Mucosa of descending colon (tissue), 3 donors: ENCODE data around the gene PCDH20. TPM values are rescaled to one million over a fixed set of nuclear protein-coding genes. Genes with fewer than 3 reads are reported as not detected.

ENCODE experiments used
- ATAC-seq: fragments of 200-7000 bp; cut with Tn5 transposase; one replicate; pipeline ENCODE4 v1.9.1; 2020; ENCODE audit warnings: mild to moderate bottlenecking, moderate library complexity
- DNase-seq, 3 donors: peaks; one replicate each; pipeline ENCODE4 v3.0.0-alpha.2; 2020
- H3K36me3 ChIP-seq: fragments of 200-600 bp; one replicate; pipeline ENCODE4 v1.8.0; 2021; ENCODE audit warnings: low read depth, mild to moderate bottlenecking
- H3K4me1 ChIP-seq: fragments of 200-600 bp; one replicate; pipeline ENCODE4 v1.8.0; 2021; ENCODE audit warnings: low read depth, mild to moderate bottlenecking
- H3K4me3 ChIP-seq: fragments of 200-600 bp; one replicate; pipeline ENCODE4 v1.8.0; 2021; ENCODE audit warnings: mild to moderate bottlenecking
- H3K9me3 ChIP-seq: fragments of 200-600 bp; one replicate; pipeline ENCODE4 v1.8.0; 2021; ENCODE audit warnings: mild to moderate bottlenecking
- intact Hi-C, 2 donors: fragments of 100-400 bp; cut with DNase I in 1 of 2; cut with micrococcal nuclease in 1 of 2; formaldehyde crosslinking; loops; one replicate each; pipeline versions ENCODE4 v1.11.0 to v1.11.1; 2022; cut with DNase I, micrococcal nuclease
- long read RNA-seq, 2 donors: library from polyadenylated mRNA; unstranded; transcript quantifications; one replicate each; pipeline ENCODE4 v2.0.0, GENCODE V29; 2019 to 2021
- total RNA-seq, 3 donors: library from RNA; stranded (reverse); fragmentation: NEBNext Ultra II Directional in 2 of 3; extraction: Animal tissue kit (Norgen Biotek cat#: 25700) in 2 of 3; gene quantifications; one replicate each; pipeline versions ENCODE4 v1.2.1 to v1.2.4, GENCODE V29; 2021 to 2023
- TF ChIP-seq, protein P1 (sequence below): fragments of 200-600 bp; IDR thresholded peaks from one replicate; pipeline ENCODE4 v1.8.0; 2022; ENCODE audit warnings: antibody characterized with exemption, mild to moderate bottlenecking
- donor health status: DM: no; HTN: no; CAD: no; lungs with moderate emphysema.
- donor health status: DM: no; HTN: no; CAD: no.
- donor health status: DM: no; HTN: yes; CAD: no.

PCDH20 gene
- 10 to 100 TPM in 1 of 3 donors, 1 to 10 TPM in 2; 2.2 to 12.5 (median 6.3) TPM for total RNA-seq
- long read RNA-seq, donor 1, full-length matches to known transcripts, result 2 of 2 reads
- long read RNA-seq, donor 1, partial matches to known transcripts, result 0 of 2 reads
- long read RNA-seq, donor 1, other reads (novel, unspliced or antisense), result 0 of 2 reads
- long read RNA-seq, donor 2, result 0 reads

DNA sequence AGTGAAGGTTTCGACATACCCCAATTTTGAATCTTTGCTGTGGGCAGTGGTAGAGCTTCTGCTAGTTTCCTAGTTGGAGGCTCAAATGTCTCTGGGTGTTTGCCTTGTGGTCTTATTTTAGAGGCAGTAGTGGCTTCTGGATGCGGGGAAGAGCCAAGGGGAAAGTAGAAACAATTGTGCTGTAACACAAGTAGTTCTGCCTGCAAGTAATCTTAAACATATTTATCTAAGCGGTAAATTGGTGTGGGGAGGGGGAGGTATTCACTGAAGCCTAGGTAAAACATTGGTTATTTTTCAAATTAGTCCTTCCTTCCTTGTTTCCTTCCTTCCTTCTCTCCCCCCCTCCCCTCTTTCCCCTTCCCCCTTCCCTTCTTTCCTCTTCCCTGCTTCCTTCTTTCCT is at the start of gene PCDH20:
PCDH20 (minus strand) TSS at position 101 of the 400 bp plus-strand sequence. CDS start 691 bp downstream, outside the sequence.
- ATAC-seq, result no peak
- TF ChIP-seq, protein P1, sequence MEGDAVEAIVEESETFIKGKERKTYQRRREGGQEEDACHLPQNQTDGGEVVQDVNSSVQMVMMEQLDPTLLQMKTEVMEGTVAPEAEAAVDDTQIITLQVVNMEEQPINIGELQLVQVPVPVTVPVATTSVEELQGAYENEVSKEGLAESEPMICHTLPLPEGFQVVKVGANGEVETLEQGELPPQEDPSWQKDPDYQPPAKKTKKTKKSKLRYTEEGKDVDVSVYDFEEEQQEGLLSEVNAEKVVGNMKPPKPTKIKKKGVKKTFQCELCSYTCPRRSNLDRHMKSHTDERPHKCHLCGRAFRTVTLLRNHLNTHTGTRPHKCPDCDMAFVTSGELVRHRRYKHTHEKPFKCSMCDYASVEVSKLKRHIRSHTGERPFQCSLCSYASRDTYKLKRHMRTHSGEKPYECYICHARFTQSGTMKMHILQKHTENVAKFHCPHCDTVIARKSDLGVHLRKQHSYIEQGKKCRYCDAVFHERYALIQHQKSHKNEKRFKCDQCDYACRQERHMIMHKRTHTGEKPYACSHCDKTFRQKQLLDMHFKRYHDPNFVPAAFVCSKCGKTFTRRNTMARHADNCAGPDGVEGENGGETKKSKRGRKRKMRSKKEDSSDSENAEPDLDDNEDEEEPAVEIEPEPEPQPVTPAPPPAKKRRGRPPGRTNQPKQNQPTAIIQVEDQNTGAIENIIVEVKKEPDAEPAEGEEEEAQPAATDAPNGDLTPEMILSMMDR, result no peak
- intact Hi-C loops, result no loop called here
- Histone ChIP-seq H3K4me1 (peaks cover 4% of the 10 kb centered on the region), H3K36me3 (no peaks in the 10 kb centered on the region), H3K9me3 (no peaks in the 10 kb centered on the region), H3K4me3 (no peak within 1 kb of the TSS)
- DNase-seq, result no peak

- Histone ChIP-seq H3K4me1 (no peaks in the 10 kb centered on the region), H3K4me3 (no peak overlapping the region), H3K36me3 (no peaks in the 10 kb centered on the region), H3K9me3 (no peaks in the 10 kb centered on the region)
- DNase-seq, result no peak
- intact Hi-C loops, result no loop called here
- TF ChIP-seq, protein P1, result no peak
- ATAC-seq, result no peak
Observed at GRCh38 chr13:61463024-61463423, 47.4 kb upstream of the PCDH20 start.

DNA sequence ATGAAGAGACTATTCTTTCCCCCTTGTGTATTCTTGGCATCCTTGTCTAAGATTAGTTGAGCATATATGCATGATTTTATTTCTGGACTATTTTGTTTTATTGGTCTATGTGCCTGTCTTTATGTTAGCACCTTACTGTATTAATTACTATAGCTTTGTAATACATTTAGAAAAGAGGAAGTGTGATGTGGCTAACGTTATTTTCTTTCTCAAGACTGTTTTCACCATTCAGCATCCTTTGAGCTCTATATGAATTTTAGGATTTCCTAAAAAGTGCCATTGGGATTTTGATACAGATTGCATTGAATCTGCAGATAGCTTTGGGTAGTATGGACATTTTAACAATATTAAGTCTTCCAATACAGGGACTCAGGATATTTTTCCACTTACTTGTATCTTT is 37.5 kb upstream of the PCDH20 start:
- no peak for ATAC-seq
- no peak for DNase-seq
- H3K4me1 ChIP-seq, result no peaks in the 10 kb centered on the region
- intact Hi-C loops, result no loop called here
- H3K9me3 ChIP-seq, result no peaks in the 10 kb centered on the region
- H3K36me3 ChIP-seq, result no peaks in the 10 kb centered on the region
- H3K4me3 ChIP-seq, result no peak overlapping the region
- TF ChIP-seq, protein P1, result no peak

DNA sequence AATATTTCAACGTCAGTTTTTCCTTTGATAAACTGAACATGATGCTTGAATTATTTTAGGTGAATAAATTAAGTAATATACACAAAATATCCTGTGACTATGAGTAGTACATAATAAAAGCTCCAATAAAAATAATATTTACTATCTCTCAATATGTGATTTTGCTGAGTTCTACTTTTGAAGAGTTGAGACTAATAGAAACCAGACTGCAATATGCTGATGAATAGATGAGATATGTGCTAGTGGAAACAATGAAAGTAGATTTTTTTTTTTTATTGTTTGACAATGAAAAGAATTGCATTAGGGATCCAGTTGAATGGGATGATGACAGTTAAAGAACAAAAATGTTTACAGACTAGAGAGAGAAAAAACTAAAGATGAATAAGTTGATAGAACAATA is 16.4 kb upstream of the PCDH20 start:
- Histone ChIP-seq H3K36me3 (no peaks in the 10 kb centered on the region), H3K9me3 (no peaks in the 10 kb centered on the region), H3K4me3 (no peak overlapping the region), H3K4me1 (no peaks in the 10 kb centered on the region)
- TF ChIP-seq, protein P1, result no peak
- ATAC-seq (no peak), DNase-seq (no peak)
- intact Hi-C loops, result no loop called here

- H3K9me3 ChIP-seq, result no peaks in the 10 kb centered on the region
- H3K36me3 ChIP-seq, result no peaks in the 10 kb centered on the region
- TF ChIP-seq, protein P1, result no peak
- no peaks in the 10 kb centered on the region for H3K4me1 ChIP-seq
- H3K4me3 ChIP-seq, result no peak overlapping the region
- DNase-seq (no peak), ATAC-seq (no peak)
- intact Hi-C loops, result no loop called here
Observed at GRCh38 chr13:61423915-61424314, 8.3 kb upstream of the PCDH20 start.
